ENCODE measurements around the gene IRX3.

- TF ChIP-seq, protein P1, sequence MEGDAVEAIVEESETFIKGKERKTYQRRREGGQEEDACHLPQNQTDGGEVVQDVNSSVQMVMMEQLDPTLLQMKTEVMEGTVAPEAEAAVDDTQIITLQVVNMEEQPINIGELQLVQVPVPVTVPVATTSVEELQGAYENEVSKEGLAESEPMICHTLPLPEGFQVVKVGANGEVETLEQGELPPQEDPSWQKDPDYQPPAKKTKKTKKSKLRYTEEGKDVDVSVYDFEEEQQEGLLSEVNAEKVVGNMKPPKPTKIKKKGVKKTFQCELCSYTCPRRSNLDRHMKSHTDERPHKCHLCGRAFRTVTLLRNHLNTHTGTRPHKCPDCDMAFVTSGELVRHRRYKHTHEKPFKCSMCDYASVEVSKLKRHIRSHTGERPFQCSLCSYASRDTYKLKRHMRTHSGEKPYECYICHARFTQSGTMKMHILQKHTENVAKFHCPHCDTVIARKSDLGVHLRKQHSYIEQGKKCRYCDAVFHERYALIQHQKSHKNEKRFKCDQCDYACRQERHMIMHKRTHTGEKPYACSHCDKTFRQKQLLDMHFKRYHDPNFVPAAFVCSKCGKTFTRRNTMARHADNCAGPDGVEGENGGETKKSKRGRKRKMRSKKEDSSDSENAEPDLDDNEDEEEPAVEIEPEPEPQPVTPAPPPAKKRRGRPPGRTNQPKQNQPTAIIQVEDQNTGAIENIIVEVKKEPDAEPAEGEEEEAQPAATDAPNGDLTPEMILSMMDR (IDR thresholded peaks at IDR 0.05), result no peak
- no peak for TF ChIP-seq POLR2A (IDR thresholded peaks at IDR 0.05)
Measured at GRCh38 chr16:54320697-54321340, 34.2 kb upstream of the IRX3 start.

All from thyroid gland (tissue), 4 donors.